ENCODE measurements around the gene B3GALT6. TPM values are rescaled to one million over a fixed set of nuclear protein-coding genes. Genes with fewer than 3 reads are reported as not detected.

B3GALT6 gene
- total and polyA plus RNA-seq, 2 donors (not counting 1 experiment from before 2014, with no cell fraction given), result 17.9 to 19.3 TPM

DNA sequence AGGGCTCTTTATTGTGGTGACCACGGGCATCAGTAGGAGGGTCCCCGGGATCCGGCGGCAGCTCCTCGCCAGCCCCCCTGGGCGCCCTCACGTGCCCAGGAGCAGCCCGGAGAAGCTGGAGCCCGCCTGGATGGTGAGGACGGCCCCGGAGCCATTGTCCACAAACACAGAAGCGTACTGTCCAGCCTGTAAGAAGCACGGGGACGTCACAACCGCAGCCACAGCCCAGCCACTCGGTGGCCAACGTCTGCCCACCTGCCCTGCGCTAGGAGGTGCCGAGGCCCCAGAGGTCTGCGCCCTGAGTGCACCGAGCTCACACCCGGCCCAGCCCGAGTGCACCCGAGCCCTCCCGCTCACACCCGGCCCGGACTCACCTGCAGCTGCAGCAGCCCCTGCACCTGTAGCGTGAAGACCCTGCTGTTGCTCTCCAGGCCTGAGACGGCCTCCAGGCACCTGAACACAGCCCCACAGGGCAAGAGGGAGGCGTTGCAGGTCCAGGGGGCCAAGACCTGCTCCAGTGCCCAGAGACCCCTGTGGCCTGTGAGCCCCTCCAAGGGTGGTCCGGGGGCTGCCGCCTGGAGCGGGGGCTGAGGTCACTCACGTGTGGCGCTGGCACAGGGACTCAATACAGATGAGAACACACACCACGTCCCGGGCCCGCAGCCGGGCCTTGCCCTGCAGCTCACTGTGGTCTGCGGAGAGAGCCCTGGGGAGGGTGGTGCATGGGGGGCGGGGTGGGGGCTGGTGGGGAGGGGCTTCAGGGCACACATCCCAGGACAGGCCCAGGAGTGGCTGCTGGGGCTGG, 10.6 kb downstream of the B3GALT6 start:
- H3K9ac ChIP-seq (ENCODE audit: insufficient read depth, low read length), result no peak overlapping the region
- no peaks in the 10 kb centered on the region for H4K20me1 ChIP-seq (ENCODE audit: control insufficient read depth, extremely low read depth, insufficient read depth, low read length)
- H3K4me1 ChIP-seq (ENCODE audit: control insufficient read depth, extremely low read depth, insufficient read depth, low read length), result peaks cover 4% of the 10 kb centered on the region
- no peak overlapping the region for H3K4me3 ChIP-seq (replicated peaks in 1 of 4; ENCODE audit: control extremely low read depth in 1 of 4, insufficient read depth in 1 of 4, low read depth in 3 of 4, low read length in 4 of 4)
- no peak overlapping the region for H3K4me2 ChIP-seq (ENCODE audit: extremely low read depth, insufficient read depth, low read length)
- no peaks in the 10 kb centered on the region for H3K27me3 ChIP-seq (ENCODE audit: control insufficient read depth, insufficient read depth, low read length)
- no peaks in the 10 kb centered on the region for H3K79me2 ChIP-seq (ENCODE audit: control insufficient read depth, insufficient read depth, low read length)
- H3K27ac ChIP-seq (ENCODE audit: insufficient read depth, low read length), result no peak overlapping the region
- TF ChIP-seq EZH2 (IDR thresholded peaks at IDR 0.05; ENCODE audit: low read length, missing control alignments), result no peak
- TF ChIP-seq CTCF (conservative IDR thresholded peaks at IDR 0.05 in 1 of 2, IDR thresholded peaks at IDR 0.05 in 1 of 2; ENCODE audit: low read depth in 1 of 2, low read length in 2 of 2), result no peak
- no peak for DNase-seq (ENCODE audit: low read depth in 2 of 2)
- no peaks in the 10 kb centered on the region for H3K9me3 ChIP-seq (ENCODE audit: control insufficient read depth, insufficient read depth, low read depth, low read length)
- no peaks in the 10 kb centered on the region for H3K36me3 ChIP-seq (ENCODE audit: control insufficient read depth, insufficient read depth, low read length)
- H2AFZ ChIP-seq (ENCODE audit: low read length), result no peak overlapping the region

DNA sequence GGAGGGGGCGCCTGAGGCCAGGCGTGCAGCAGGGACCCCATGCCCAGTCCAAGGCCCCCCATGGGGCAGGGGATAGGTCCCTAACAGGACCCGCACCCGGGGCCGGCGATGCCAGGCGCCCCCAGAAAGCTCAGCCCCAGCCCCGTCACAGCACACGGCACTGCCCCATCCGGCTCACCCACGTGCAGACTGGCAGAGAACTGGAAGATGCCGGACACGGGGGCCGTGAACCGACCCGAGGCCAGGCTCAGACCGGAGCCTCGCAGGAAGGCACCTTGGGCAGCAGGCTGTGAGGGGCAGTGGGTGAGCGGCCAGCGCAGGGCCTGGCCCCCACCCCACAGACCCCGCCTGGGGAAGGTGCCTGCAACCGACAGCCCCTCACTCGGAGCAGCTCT, 11.2 kb downstream of the B3GALT6 start:
- H3K27me3 ChIP-seq (ENCODE audit: control insufficient read depth, insufficient read depth, low read length), result no peaks in the 10 kb centered on the region

DNA sequence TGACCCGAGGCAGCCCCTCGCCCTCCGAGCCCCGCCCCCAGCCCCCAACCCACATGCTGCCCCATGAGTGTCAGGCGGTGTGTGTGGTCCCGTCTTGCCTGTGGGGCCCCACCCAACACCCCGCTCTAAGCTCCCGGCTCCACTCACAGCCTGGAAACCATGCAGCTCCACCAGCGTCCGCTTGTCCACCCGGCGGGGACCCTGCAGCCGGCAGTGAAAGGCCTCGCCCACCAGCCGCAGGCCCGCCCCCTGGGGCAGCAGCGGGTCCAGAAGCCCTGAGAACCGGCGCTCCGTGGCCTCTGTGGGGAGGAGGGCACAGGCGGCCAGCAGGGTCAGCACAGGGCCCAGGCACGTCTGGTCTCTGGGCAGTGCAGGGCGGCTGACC, 11.8 kb downstream of the B3GALT6 start:
- no peaks in the 10 kb centered on the region for H3K36me3 ChIP-seq (ENCODE audit: control insufficient read depth, insufficient read depth, low read length)
- H3K79me2 ChIP-seq (ENCODE audit: control insufficient read depth, insufficient read depth, low read length), result no peaks in the 10 kb centered on the region
- H3K4me2 ChIP-seq (ENCODE audit: extremely low read depth, insufficient read depth, low read length), result no peak overlapping the region
- DNase-seq (ENCODE audit: low read depth in 2 of 2), result no peak
- H3K9me3 ChIP-seq (ENCODE audit: control insufficient read depth, insufficient read depth, low read depth, low read length), result no peaks in the 10 kb centered on the region
- no peak overlapping the region for H3K9ac ChIP-seq (ENCODE audit: insufficient read depth, low read length)
- TF ChIP-seq EZH2 (IDR thresholded peaks at IDR 0.05; ENCODE audit: low read length, missing control alignments) (no peak), CTCF (conservative IDR thresholded peaks at IDR 0.05 in 1 of 2, IDR thresholded peaks at IDR 0.05 in 1 of 2; ENCODE audit: low read depth in 1 of 2, low read length in 2 of 2) (no peak)
- H2AFZ ChIP-seq (ENCODE audit: low read length), result no peak overlapping the region
- no peaks in the 10 kb centered on the region for H3K4me1 ChIP-seq (ENCODE audit: control insufficient read depth, extremely low read depth, insufficient read depth, low read length)
- H3K4me3 ChIP-seq (replicated peaks in 1 of 4; ENCODE audit: control extremely low read depth in 1 of 4, insufficient read depth in 1 of 4, low read depth in 3 of 4, low read length in 4 of 4), result no peak overlapping the region
- no peaks in the 10 kb centered on the region for H3K27me3 ChIP-seq (ENCODE audit: control insufficient read depth, insufficient read depth, low read length)
- no peaks in the 10 kb centered on the region for H4K20me1 ChIP-seq (ENCODE audit: control insufficient read depth, extremely low read depth, insufficient read depth, low read length)
- H3K27ac ChIP-seq (ENCODE audit: insufficient read depth, low read length), result no peak overlapping the region

More for the DNA sequence above, 11.2 kb downstream of the B3GALT6 start:
- H3K9ac ChIP-seq (ENCODE audit: insufficient read depth, low read length), result no peak overlapping the region
- no peaks in the 10 kb centered on the region for H4K20me1 ChIP-seq (ENCODE audit: control insufficient read depth, extremely low read depth, insufficient read depth, low read length)
- no peaks in the 10 kb centered on the region for H3K36me3 ChIP-seq (ENCODE audit: control insufficient read depth, insufficient read depth, low read length)
- H3K27ac ChIP-seq (ENCODE audit: insufficient read depth, low read length), result no peak overlapping the region
- DNase-seq (ENCODE audit: low read depth in 2 of 2), result no peak
- no peak overlapping the region for H2AFZ ChIP-seq (ENCODE audit: low read length)
- H3K4me1 ChIP-seq (ENCODE audit: control insufficient read depth, extremely low read depth, insufficient read depth, low read length), result no peaks in the 10 kb centered on the region
- H3K4me2 ChIP-seq (ENCODE audit: extremely low read depth, insufficient read depth, low read length), result no peak overlapping the region
- H3K79me2 ChIP-seq (ENCODE audit: control insufficient read depth, insufficient read depth, low read length), result no peaks in the 10 kb centered on the region
- no peaks in the 10 kb centered on the region for H3K9me3 ChIP-seq (ENCODE audit: control insufficient read depth, insufficient read depth, low read depth, low read length)
- TF ChIP-seq CTCF (conservative IDR thresholded peaks at IDR 0.05 in 1 of 2, IDR thresholded peaks at IDR 0.05 in 1 of 2; ENCODE audit: low read depth in 1 of 2, low read length in 2 of 2) (no peak), EZH2 (IDR thresholded peaks at IDR 0.05; ENCODE audit: low read length, missing control alignments) (no peak)
- H3K4me3 ChIP-seq (replicated peaks in 1 of 4; ENCODE audit: control extremely low read depth in 1 of 4, insufficient read depth in 1 of 4, low read depth in 3 of 4, low read length in 4 of 4), result no peak overlapping the region

Data from fibroblast of lung (primary cell).